Neuronal stem cell (in vitro differentiated cells): ENCODE results near the gene PRSS8.
"Not testable (repeated sequence)": the region's sequence is repeated elsewhere in the genome, so short reads cannot be mapped to it uniquely, and the experiment has no call there.

Source experiments
- DNase-seq: peaks from one replicate; pipeline ENCODE4 v3.0.0-alpha.2; 2013; ENCODE audit warnings: low spot score
- H2AFZ ChIP-seq: one replicate; pipeline ENCODE4 v1.6.1; 2013; ENCODE audit warnings: mild to moderate bottlenecking, low read length, inconsistent platforms
- H2AK5ac ChIP-seq: 2 replicates; pipeline ENCODE4 v1.6.1; 2013; ENCODE audit warnings: low read depth, mild to moderate bottlenecking, inconsistent platforms, low read length, moderate library complexity, mixed read lengths
- H2BK120ac ChIP-seq: 2 replicates; pipeline ENCODE4 v1.6.1; 2013; ENCODE audit warnings: low read depth, mild to moderate bottlenecking, inconsistent platforms, low read length, moderate library complexity, mixed read lengths
- H2BK12ac ChIP-seq: one replicate; pipeline ENCODE4 v1.6.1; 2013; ENCODE audit warnings: low read length, inconsistent platforms
- H2BK15ac ChIP-seq: 2 replicates; pipeline ENCODE4 v1.6.1; 2013; ENCODE audit warnings: mild to moderate bottlenecking, low read length, inconsistent platforms, mixed read lengths
- H2BK5ac ChIP-seq: one replicate; pipeline ENCODE4 v1.6.1; 2013; ENCODE audit warnings: inconsistent platforms, mild to moderate bottlenecking, low read length, moderate library complexity
- H3K14ac ChIP-seq: one replicate; pipeline ENCODE4 v1.6.1; 2013; ENCODE audit warnings: low read length, inconsistent platforms
- H3K18ac ChIP-seq: 2 replicates; pipeline ENCODE4 v1.6.1; 2013; ENCODE audit warnings: low read length, inconsistent platforms
- H3K23ac ChIP-seq: 2 replicates; pipeline ENCODE4 v1.6.1; 2013; ENCODE audit warnings: low read depth, mild to moderate bottlenecking, mixed read lengths, low read length, inconsistent platforms; ENCODE audit not compliant: poor library complexity
- H3K27ac ChIP-seq: replicated peaks from 3 replicates; pipeline ENCODE4 v1.5.1; 2013; ENCODE audit warnings: low read length, inconsistent platforms
- H3K27me3 ChIP-seq, 3 experiments: 2 replicates each; pipeline ENCODE4 v1.6.1; 2013; ENCODE audit warnings: low read length in 3 of 3, mild to moderate bottlenecking in 2 of 3, inconsistent platforms in 1 of 3, low read depth in 1 of 3, mixed read lengths in 1 of 3, moderate library complexity in 1 of 3; ENCODE audit not compliant: control insufficient read depth in 3 of 3, insufficient read depth in 3 of 3
- H3K36me3 ChIP-seq, 2 donors: replicated peaks in 1 of 2; 2 replicates each; pipeline ENCODE4 v1.6.1; 2013; ENCODE audit warnings: low read length in 2 of 2; ENCODE audit not compliant: control insufficient read depth in 2 of 2, insufficient read depth in 2 of 2
- H3K4ac ChIP-seq: 2 replicates; pipeline ENCODE4 v1.6.1; 2013; ENCODE audit warnings: inconsistent platforms, mild to moderate bottlenecking, low read length, moderate library complexity
- H3K4me1 ChIP-seq, 2 donors: 1 replicate in 1 of 2; 2 replicates in 1 of 2; pipeline ENCODE4 v1.6.1; 2013; ENCODE audit warnings: low read length in 2 of 2, low read depth in 1 of 2; ENCODE audit not compliant: control insufficient read depth in 2 of 2, insufficient read depth in 1 of 2
- H3K4me2 ChIP-seq: one replicate; pipeline ENCODE4 v1.6.1; 2013; ENCODE audit warnings: mild to moderate bottlenecking, low read length, inconsistent platforms; ENCODE audit not compliant: insufficient read depth, poor library complexity, severe bottlenecking
- H3K4me3 ChIP-seq, 2 donors: 2 replicates each; pipeline ENCODE4 v1.5.1; 2013; ENCODE audit warnings: low read length in 2 of 2, mild to moderate bottlenecking in 2 of 2, inconsistent platforms in 1 of 2, moderate library complexity in 1 of 2
- H3K79me1 ChIP-seq: one replicate; pipeline ENCODE4 v1.6.1; 2013; ENCODE audit warnings: low read depth, mild to moderate bottlenecking, inconsistent platforms, low read length, moderate library complexity
- H3K9ac ChIP-seq: one replicate; pipeline ENCODE4 v1.6.1; 2013; ENCODE audit warnings: mild to moderate bottlenecking, low read depth, low read length, inconsistent platforms; ENCODE audit not compliant: poor library complexity
- H3K9me3 ChIP-seq, 2 donors: replicated peaks in 1 of 2; 2 replicates each; pipeline versions ENCODE3 to v1.6.1; 2013; ENCODE audit warnings: low read length in 2 of 2, mild to moderate bottlenecking in 2 of 2, inconsistent platforms in 1 of 2, low read depth in 1 of 2, mixed read lengths in 1 of 2, moderate library complexity in 1 of 2; ENCODE audit not compliant: control insufficient read depth in 2 of 2, insufficient read depth in 1 of 2
- H4K8ac ChIP-seq: one replicate; pipeline ENCODE4 v1.6.1; 2013; ENCODE audit warnings: low read depth, mild to moderate bottlenecking, inconsistent platforms, low read length, moderate library complexity
- H4K91ac ChIP-seq: one replicate; pipeline ENCODE4 v1.6.1; 2013; ENCODE audit warnings: low read length, low read depth, mild to moderate bottlenecking, inconsistent platforms; ENCODE audit not compliant: poor library complexity
- WGBS, 2 donors: extraction: QIAGEN DNeasy Blood & Tissue Kit; methylation state at CpG; one replicate each; pipeline ENCODE4 v1.1.7; 2013; ENCODE audit warnings: missing lambda C conversion rate in 2 of 2, mixed read lengths in 1 of 2; ENCODE audit not compliant: insufficient read length in 2 of 2, insufficient replicate concordance in 1 of 2; ENCODE audit errors: extremely low coverage in 2 of 2; 5-methylcytosine and 5-hydroxymethylcytosine counted together

Gene PRSS8

DNA sequence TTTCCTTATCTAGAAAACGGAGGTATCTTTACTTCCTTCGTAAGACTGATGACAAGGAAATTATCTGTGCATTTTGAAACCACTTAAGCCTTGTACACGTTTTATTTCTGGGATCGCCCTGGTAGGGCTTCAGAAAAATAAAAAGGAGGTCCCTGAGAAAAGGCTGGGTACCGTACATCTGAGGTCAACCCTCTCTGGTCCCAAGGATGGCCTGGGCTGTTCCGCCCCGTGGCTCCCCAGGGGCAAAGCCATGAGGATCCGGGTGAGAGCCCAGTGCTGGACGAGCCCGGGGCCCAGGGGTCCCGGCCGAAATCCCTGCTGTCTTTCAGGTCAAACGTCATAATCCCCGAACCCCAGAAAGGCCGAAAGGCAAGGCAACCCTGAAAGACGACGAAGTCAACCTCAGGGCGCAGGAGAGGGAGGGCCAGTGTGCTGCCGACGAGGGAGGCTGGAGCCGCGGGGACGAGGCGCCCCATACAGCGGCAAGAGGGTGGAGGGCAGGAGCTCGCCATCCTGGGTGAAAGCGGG lies 43.8 kb upstream of the PRSS8 start:
- no peak overlapping the region for H3K4ac ChIP-seq
- H2BK120ac ChIP-seq, result peak overlapping the region; percentile 2
- peak overlapping the region; percentile 92 for H3K23ac ChIP-seq
- H2AK5ac ChIP-seq, result no peak overlapping the region
- H2BK15ac ChIP-seq, result peak overlapping the region; percentile 92
- no peak overlapping the region for H3K14ac ChIP-seq
- H3K4me2 ChIP-seq, result peak overlapping the region; percentile 66
- no peak overlapping the region for H4K8ac ChIP-seq
- peaks cover 0 to 2% (median 0%) of the 10 kb centered on the region in 3 experiments for H3K27me3 ChIP-seq
- H3K9me3 ChIP-seq, result no peaks in the 10 kb centered on the region
- peak overlapping the region; percentile 92 for H2AFZ ChIP-seq
- no peak overlapping the region for H4K91ac ChIP-seq
- H3K4me3 ChIP-seq, result peak overlapping the region; percentile 88 to 97
- peaks cover 13 to 37% of the 10 kb centered on the region in 2 donors for H3K36me3 ChIP-seq
- H3K9ac ChIP-seq, result peak overlapping the region; percentile 99
- H3K4me1 ChIP-seq, result peaks cover 7 to 11% of the 10 kb centered on the region in 2 donors
- no peaks in the 10 kb centered on the region for H3K79me1 ChIP-seq
- DNase-seq, result no peak
- peak overlapping the region; percentile 93 for H3K27ac ChIP-seq
- no peak overlapping the region for H2BK12ac ChIP-seq
- peak overlapping the region; percentile 99 for H3K18ac ChIP-seq
- no CpG with 5 or more reads among the region's 27 CpGs for WGBS, 2 donors
- peak overlapping the region; percentile 56 for H2BK5ac ChIP-seq

DNA sequence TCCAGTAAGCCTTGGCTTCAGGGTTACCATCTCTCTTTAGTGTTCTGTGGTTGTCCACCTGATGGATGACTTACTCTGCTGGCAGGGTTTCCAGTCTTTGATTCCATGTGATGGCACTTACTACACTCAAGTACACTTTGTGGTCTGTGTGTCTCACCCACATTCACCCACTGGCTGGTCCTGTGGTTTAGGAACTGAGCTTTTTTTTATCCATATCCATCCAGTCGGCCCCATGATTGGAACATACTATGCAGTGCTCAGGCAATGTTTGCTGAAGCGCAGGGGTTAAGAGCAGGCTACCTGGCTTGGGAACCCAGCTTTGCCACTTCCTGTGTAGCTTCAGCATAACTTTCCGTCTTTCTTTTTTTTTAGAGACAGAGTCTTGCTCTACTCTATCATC lies 41.6 kb upstream of the PRSS8 start:
- Histone ChIP-seq H4K91ac (no peak overlapping the region), H2BK12ac (no peak overlapping the region), H2AK5ac (no peak overlapping the region), H2BK120ac (no peak overlapping the region), H3K4me2 (no peak overlapping the region), H4K8ac (no peak overlapping the region), H3K4me1 (peaks cover 2 to 3% of the 10 kb centered on the region in 2 donors), H3K9me3 (no peaks in the 10 kb centered on the region), H3K27me3 (peaks cover 0 to 2% (median 0%) of the 10 kb centered on the region in 3 experiments), H3K4ac (no peak overlapping the region), H3K18ac (no peak overlapping the region), H2AFZ (no peak overlapping the region), H3K9ac (no peak overlapping the region), H3K4me3 (no peak overlapping the region), H3K23ac (no peak overlapping the region), H3K27ac (no peak overlapping the region), H2BK5ac (no peak overlapping the region), H3K79me1 (no peaks in the 10 kb centered on the region), H3K14ac (no peak overlapping the region), H2BK15ac (no peak overlapping the region), H3K36me3 (peaks cover 0 to 15% of the 10 kb centered on the region in 2 donors)
- WGBS, 2 donors, result no CpG with 5 or more reads among the region's 3 CpGs
- no peak for DNase-seq

DNA sequence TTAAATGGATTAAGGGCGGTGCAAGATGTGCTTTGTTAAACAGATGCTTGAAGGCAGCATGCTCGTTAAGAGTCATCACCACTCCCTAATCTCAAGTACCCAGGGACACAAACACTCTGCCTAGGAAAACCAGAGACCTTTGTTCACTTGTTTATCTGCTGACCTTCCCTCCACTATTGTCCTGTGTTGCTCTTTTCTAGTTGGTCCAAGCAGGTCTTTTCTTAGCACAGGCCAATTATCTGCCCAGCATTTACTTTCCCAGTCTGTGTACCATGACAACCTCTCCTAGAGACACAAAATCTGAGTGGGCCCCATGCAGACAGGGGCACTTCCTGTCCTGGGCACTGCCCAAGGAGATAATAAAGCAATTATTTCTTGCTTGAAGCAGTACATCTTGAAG lies 34.5 kb upstream of the PRSS8 start:
- not testable (repeated sequence) for H3K27me3 ChIP-seq, H2BK15ac ChIP-seq, H3K79me1 ChIP-seq, H3K4me3 ChIP-seq, H3K23ac ChIP-seq, H3K27ac ChIP-seq, H4K8ac ChIP-seq, H3K4me1 ChIP-seq, H3K4me2 ChIP-seq, H3K9me3 ChIP-seq, H3K14ac ChIP-seq, H4K91ac ChIP-seq, H2BK12ac ChIP-seq, H3K18ac ChIP-seq, H2BK120ac ChIP-seq, H2AK5ac ChIP-seq, H2BK5ac ChIP-seq, H3K4ac ChIP-seq, H3K36me3 ChIP-seq, H3K9ac ChIP-seq
- peak overlapping the region; percentile 46 for H2AFZ ChIP-seq
- peak; percentile 42 for DNase-seq
- WGBS, 2 donors, result no CpG with 5 or more reads among the region's 2 CpGs

GRCh38 chr16:31168848-31169247 lies 33.3 kb upstream of the PRSS8 start:
- Histone ChIP-seq H4K91ac (no peak overlapping the region), H2BK12ac (no peak overlapping the region)
- no peak for DNase-seq

More at GRCh38 chr16:31168848-31169247, 33.3 kb upstream of the PRSS8 start:
- Histone ChIP-seq H3K4me1 (peaks cover 3 to 5% of the 10 kb centered on the region in 2 donors), H3K18ac (no peak overlapping the region), H3K4ac (no peak overlapping the region), H3K23ac (no peak overlapping the region), H3K4me3 (no peak overlapping the region), H3K79me1 (no peaks in the 10 kb centered on the region), H4K8ac (no peak overlapping the region), H3K27ac (no peak overlapping the region), H2BK15ac (no peak overlapping the region), H2BK120ac (no peak overlapping the region), H3K4me2 (no peak overlapping the region), H2AFZ (no peak overlapping the region), H2BK5ac (no peak overlapping the region), H3K9me3 (peaks cover 0 to 5% of the 10 kb centered on the region in 2 donors), H3K9ac (no peak overlapping the region), H2AK5ac (no peak overlapping the region), H3K36me3 (no peaks in the 10 kb centered on the region), H3K14ac (no peak overlapping the region), H3K27me3 (peaks cover 0 to 3% (median 0%) of the 10 kb centered on the region in 3 experiments)
- WGBS, 2 donors, result no CpG with 5 or more reads among the region's 2 CpGs
